K562 (cell line): ENCODE data around the gene RIPOR1. TPM values are rescaled to one million over a fixed set of nuclear protein-coding genes. Genes with fewer than 3 reads are reported as not detected.

Experiments
- ARID1B ChIP-seq: fragments of 450-650 bp; IDR thresholded peaks from 2 replicates; pipeline ENCODE4 v1.6.1; 2016; ENCODE audit warnings: antibody characterized with exemption, mild to moderate bottlenecking, inconsistent platforms
- COPS2 ChIP-seq: fragments of 450-650 bp; conservative IDR thresholded peaks from 2 replicates; pipeline ENCODE4 v1.6.1; 2016; ENCODE audit warnings: mild to moderate bottlenecking, moderate library complexity
- E2F3 ChIP-seq: fragments of 250-450 bp; sonication (Bioruptor Pico); IDR thresholded peaks from 2 replicates; pipeline ENCODE4 v1.4.0; 2020; ENCODE audit warnings: mild to moderate bottlenecking
- E2F6 ChIP-seq, 2 experiments: IDR thresholded peaks; 2 replicates each; pipeline ENCODE4 v1.6.1; 2011; ENCODE audit warnings: borderline replicate concordance in 1 of 2, control low read depth in 1 of 2, low read depth in 1 of 2, low read length in 1 of 2, mild to moderate bottlenecking in 1 of 2, mixed read lengths in 1 of 2, moderate library complexity in 1 of 2; ENCODE audit not compliant: insufficient read depth in 1 of 2, insufficient read length in 1 of 2, poor library complexity in 1 of 2, severe bottlenecking in 1 of 2; ENCODE audit errors: extremely low read depth in 1 of 2
- ELF4 ChIP-seq: fragments of 450-650 bp; formaldehyde crosslinking; IDR thresholded peaks from 2 replicates; pipeline ENCODE4 v1.4.0; 2022; ENCODE audit warnings: missing genetic modification characterization
- HCFC1 ChIP-seq: IDR thresholded peaks from 2 replicates; pipeline ENCODE4 v1.6.1; 2012; ENCODE audit warnings: low read depth, low read length, improper control_type of control experiment
- KDM1A ChIP-seq, 2 experiments: fragments of 450-650 bp; IDR thresholded peaks; 2 replicates each; pipeline ENCODE4 v1.6.1; 2016; ENCODE audit warnings: mild to moderate bottlenecking in 2 of 2
- LARP7 ChIP-seq: fragments of 450-650 bp; IDR thresholded peaks from 2 replicates; pipeline ENCODE4 v1.6.1; 2016
- NR1H2 ChIP-seq: sonication (generic); formaldehyde crosslinking; IDR thresholded peaks from 2 replicates; pipeline ENCODE4 v1.4.0; 2020; ENCODE audit warnings: mild to moderate bottlenecking, missing genetic modification reagents
- SNAPC5 ChIP-seq: fragments of 250-450 bp; sonication (Bioruptor Pico); IDR thresholded peaks from 2 replicates; pipeline ENCODE4 v1.8.0; 2021; ENCODE audit warnings: moderate library complexity, mild to moderate bottlenecking, inconsistent platforms
- TEAD4 ChIP-seq, 2 experiments: sonication (generic) in 1 of 2; formaldehyde crosslinking in 1 of 2; IDR thresholded peaks; 2 replicates each; pipeline versions ENCODE4 v1.6.1 to v1.8.0; 2012 to 2022; ENCODE audit warnings: borderline replicate concordance in 1 of 2, inconsistent platforms in 1 of 2, low read length in 1 of 2, mild to moderate bottlenecking in 1 of 2, missing genetic modification reagents in 1 of 2
- ZBTB7A ChIP-seq: IDR thresholded peaks from 2 replicates; pipeline ENCODE4 v1.6.1; 2011; ENCODE audit warnings: low read depth, mild to moderate bottlenecking, low read length, moderate library complexity, borderline replicate concordance; ENCODE audit not compliant: control insufficient read depth
- ZFX ChIP-seq: sonication (generic); formaldehyde crosslinking; IDR thresholded peaks from 2 replicates; pipeline ENCODE4 v1.8.0; 2022; ENCODE audit warnings: mild to moderate bottlenecking, missing genetic modification reagents, moderate library complexity
- ZNF318 ChIP-seq, 2 experiments: fragments of 450-650 bp; IDR thresholded peaks; 2 replicates each; pipeline ENCODE4 v1.6.1; 2016; ENCODE audit warnings: mild to moderate bottlenecking in 2 of 2, borderline replicate concordance in 1 of 2, low read depth in 1 of 2, moderate library complexity in 1 of 2
- ZNF668 ChIP-seq: fragments of 250-450 bp; sonication (Bioruptor Pico); IDR thresholded peaks from 2 replicates; pipeline ENCODE4 v1.8.0; 2022; ENCODE audit warnings: mild to moderate bottlenecking, inconsistent platforms
- polyA plus RNA-seq, 8 experiments: library from polyadenylated mRNA; depleted of rRNA in 4 of 8; stranded (reverse) in 5 of 8; unstranded in 3 of 8; fragments of >200 nt; fragmentation: Nextera tagmentation in 2 of 8; fragmentation: Illumina TruSeq in 1 of 8; extraction: Ambion mirVana in 2 of 8; extraction: Trizol in 1 of 8; gene quantifications; 2 replicates each; pipeline versions ENCODE4 v1.2.1 to v1.2.3, GENCODE V29; 2011 to 2014; ENCODE audit warnings: inconsistent platforms in 1 of 8, missing spikeins in 1 of 8
- total RNA-seq, 7 experiments: library from RNA; depleted of rRNA in 6 of 7; stranded (reverse); fragments of >200 nt in 6 of 7; fragmentation: Illumina TruSeq in 2 of 7; extraction: Trizol in 2 of 7; gene quantifications; 2 replicates each; pipeline versions ENCODE4 v1.2.1 to v1.2.3, GENCODE V29; 2011 to 2021; ENCODE audit warnings: low replicate concordance in 1 of 7
- TF ChIP-seq, protein P1 (sequence below): sonication (generic); formaldehyde crosslinking; IDR thresholded peaks from 2 replicates; pipeline ENCODE4 v1.8.1; 2022; ENCODE audit warnings: missing genetic modification reagents

Gene RIPOR1
- total and polyA plus RNA-seq, 9 of the 15 experiments (the other 6 are each of a cell fraction or from before 2014, with no cell fraction given) = 0.36 to 31.1 (median 3.0) TPM

DNA sequence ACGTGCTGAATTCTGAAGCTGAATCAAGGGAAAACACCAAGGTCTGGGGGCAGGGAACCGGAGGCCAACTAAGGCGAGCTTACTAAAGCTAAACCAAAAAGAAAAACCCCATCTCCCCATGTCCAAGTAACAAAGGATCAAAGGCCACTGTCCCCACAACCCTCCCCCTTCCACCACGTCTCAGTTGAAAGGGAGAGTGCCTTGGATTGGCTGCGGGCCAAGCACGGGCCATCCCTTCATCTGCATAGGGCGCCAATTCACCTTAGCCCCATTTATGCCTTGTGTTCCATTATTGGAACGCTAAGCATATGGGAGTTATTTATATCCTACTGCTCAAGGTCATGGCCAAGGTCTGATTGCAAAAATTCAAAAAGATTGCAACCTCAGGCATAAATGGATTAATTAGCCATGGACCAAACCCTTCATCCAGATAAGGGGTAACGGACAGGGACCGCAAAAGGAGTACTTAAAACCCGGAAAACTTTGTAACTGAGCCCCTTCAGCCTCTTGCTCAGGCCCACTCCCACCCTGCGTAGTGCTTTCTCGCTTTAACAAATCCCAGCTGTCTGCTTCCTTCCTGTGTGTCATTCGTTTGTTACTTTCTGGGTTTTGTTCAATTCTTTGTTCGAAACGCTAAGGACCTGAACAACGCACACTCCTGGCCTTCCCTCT is 46.9 kb upstream of the RIPOR1 start (continued):
- no peak for TF ChIP-seq ZNF318 (IDR thresholded peaks at IDR 0.05; ENCODE audit: borderline replicate concordance in 1 of 2, low read depth in 1 of 2)
- no peak for TF ChIP-seq TEAD4 (IDR thresholded peaks at IDR 0.05; ENCODE audit: low read length)
- TF ChIP-seq TEAD4 (CRISPR knock-in tag; IDR thresholded peaks at IDR 0.05; ENCODE audit: borderline replicate concordance) = no peak
- no peak for TF ChIP-seq SNAPC5 (CRISPR knock-in tag)
- no peak for TF ChIP-seq ZNF668
- TF ChIP-seq LARP7 = 0 out of 2 replicates have a peak, but pooled peaks have one; percentile 50
- TF ChIP-seq, protein P1, sequence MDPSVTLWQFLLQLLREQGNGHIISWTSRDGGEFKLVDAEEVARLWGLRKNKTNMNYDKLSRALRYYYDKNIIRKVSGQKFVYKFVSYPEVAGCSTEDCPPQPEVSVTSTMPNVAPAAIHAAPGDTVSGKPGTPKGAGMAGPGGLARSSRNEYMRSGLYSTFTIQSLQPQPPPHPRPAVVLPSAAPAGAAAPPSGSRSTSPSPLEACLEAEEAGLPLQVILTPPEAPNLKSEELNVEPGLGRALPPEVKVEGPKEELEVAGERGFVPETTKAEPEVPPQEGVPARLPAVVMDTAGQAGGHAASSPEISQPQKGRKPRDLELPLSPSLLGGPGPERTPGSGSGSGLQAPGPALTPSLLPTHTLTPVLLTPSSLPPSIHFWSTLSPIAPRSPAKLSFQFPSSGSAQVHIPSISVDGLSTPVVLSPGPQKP (CRISPR knock-in tag) = no peak
- no peak for TF ChIP-seq HCFC1
- TF ChIP-seq ELF4 (CRISPR knock-in tag) = no peak
- TF ChIP-seq E2F6 (IDR thresholded peaks at IDR 0.05; ENCODE audit: borderline replicate concordance in 1 of 2, extremely low read depth in 1 of 2, insufficient read depth in 1 of 2, insufficient read length in 1 of 2, low read depth in 1 of 2, low read length in 1 of 2, poor library complexity in 1 of 2, severe bottlenecking in 1 of 2) = no peak
- TF ChIP-seq E2F3 (CRISPR knock-in tag) = no peak
- peak; percentile 50 for TF ChIP-seq ARID1B
- TF ChIP-seq NR1H2 (CRISPR knock-in tag) = no peak
- peak; percentile 42; the same call in 1 of the 2 replicates for TF ChIP-seq ZFX
- no peak for TF ChIP-seq COPS2
- peak in 1 of 2 experiments; percentile 45; a peak in 1 of 4 replicates for TF ChIP-seq KDM1A (IDR thresholded peaks at IDR 0.05)
- no peak for TF ChIP-seq ZBTB7A
